Ovary (tissue), 9 donors: ENCODE measurements around the gene SLC25A28. TPM values are rescaled to one million over a fixed set of nuclear protein-coding genes. Genes with fewer than 3 reads are reported as not detected.

Experiments used
- DNase-seq, 5 donors: peaks; one replicate each; pipeline ENCODE4 v3.0.0-alpha.2; 2019 to 2020
- H3K27ac ChIP-seq, 2 donors: fragments of 200-600 bp; one replicate each; pipeline versions ENCODE4 v1.5.1 to v1.8.0; 2019 to 2022
- H3K27me3 ChIP-seq: fragments of 200-600 bp; one replicate; pipeline ENCODE4 v1.8.0; 2022
- H3K36me3 ChIP-seq: fragments of 200-600 bp; sonication (generic); one replicate; pipeline ENCODE4 v1.5.1; 2019
- H3K4me1 ChIP-seq: one replicate; pipeline ENCODE4 v1.8.1; 2013; ENCODE audit warnings: mild to moderate bottlenecking, moderate library complexity; ENCODE audit not compliant: insufficient read depth
- H3K4me3 ChIP-seq: fragments of 200-600 bp; sonication (generic); one replicate; pipeline ENCODE4 v1.5.1; 2017
- H3K9me3 ChIP-seq, 2 donors: fragments of 200-600 bp in 1 of 2; sonication (generic) in 1 of 2; one replicate each; pipeline versions ENCODE4 v1.5.1 to v1.8.1; 2013 to 2019; ENCODE audit warnings: mild to moderate bottlenecking in 1 of 2, moderate library complexity in 1 of 2
- EP300 ChIP-seq: sonication (generic); formaldehyde crosslinking; IDR thresholded peaks from one replicate; pipeline ENCODE4 v1.6.1; 2017; ENCODE audit warnings: antibody characterized with exemption
- POLR2A ChIP-seq: fragments of 450-650 bp; IDR thresholded peaks from one replicate; pipeline ENCODE4 v1.6.1; 2017; ENCODE audit warnings: antibody characterized with exemption, mild to moderate bottlenecking, moderate library complexity
- WGBS, 3 donors: extraction: QIAGEN DNeasy Blood & Tissue Kit in 1 of 3; methylation state at CpG; one replicate each; pipeline versions ENCODE4 v1.1.5 to v1.1.7; 2013 to 2017; 5-methylcytosine and 5-hydroxymethylcytosine counted together
- intact Hi-C, 4 donors: fragments of 100-400 bp; cut with DNase I; formaldehyde crosslinking; loops; one replicate each; pipeline versions ENCODE4 v1.11.0 to v1.15.1; 2022 to 2023
- polyA plus RNA-seq, 2 donors: library from polyadenylated mRNA; stranded (reverse); fragments of 200-250 nt in 1 of 2; fragments of 350-450 nt in 1 of 2; fragmentation: Illumina TruSeq in 1 of 2; extraction: RNeasy Lipid Tissue Mini Kit (QIAGEN cat#74804) in 1 of 2; gene quantifications; one replicate each; pipeline ENCODE4 v1.2.3, GENCODE V29; 2013 to 2014
- small RNA-seq: library from RNA; depleted of rRNA; stranded (forward); fragments of <200 nt; gene quantifications from one replicate; pipeline ENCODE3, GENCODE V24; 2016
- total RNA-seq, 7 donors: library from RNA; depleted of rRNA in 2 of 7; stranded (reverse); fragments of >200 nt in 2 of 7; fragmentation: NEBNext Ultra II Directional in 3 of 7; extraction: Animal tissue kit (Norgen Biotek cat#: 25700) in 3 of 7; gene quantifications; one replicate each; pipeline versions ENCODE4 v1.1.0 to v1.2.4, GENCODE V29; 2016 to 2023
- TF ChIP-seq, protein P1 (sequence below), 3 donors: fragments of 450-650 bp in 2 of 3; fragments of 200-600 bp in 1 of 3; IDR thresholded peaks; one replicate each; pipeline versions ENCODE4 v1.5.1 to v1.8.0; 2016 to 2022; ENCODE audit warnings: antibody characterized with exemption in 3 of 3, mild to moderate bottlenecking in 1 of 3
- donor health status: DM: no; HTN: no; CAD: no; lungs with moderate emphysema.
- donor health status: DM: no; HTN: no; CAD: no.
- donor health status: Bipolar disorder and iron deficiency.
- donor health status: DM: yes; HTN: yes; CAD: no.
- donor health status: DM: no; HTN: no; CAD: no.
- donor health status: DM: yes; HTN: yes; CAD: no.

SLC25A28 gene
- total and polyA plus RNA-seq, 9 donors, result 19.6 to 86.1 (median 46.0) TPM

DNA sequence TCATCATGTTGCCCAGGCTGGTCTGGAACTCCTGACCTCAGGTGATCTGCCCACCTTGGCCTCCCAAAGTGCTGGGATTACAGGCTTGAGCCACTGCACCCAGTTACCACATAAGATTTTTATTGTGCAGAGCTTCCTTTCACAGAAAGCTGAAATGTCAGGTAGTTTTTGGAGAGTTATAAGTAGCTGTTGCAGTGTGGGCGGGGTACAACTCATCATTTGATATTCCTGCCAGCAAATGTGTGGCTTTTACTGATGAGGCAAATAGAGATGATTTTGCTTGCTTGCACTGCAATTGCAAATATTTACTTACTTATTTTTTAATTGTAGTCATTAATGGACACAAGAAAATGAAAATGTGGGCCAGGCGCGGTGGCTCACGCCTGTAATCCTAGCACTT is 55.1 kb downstream of the SLC25A28 start:
- intact Hi-C loops, result no loop called here
- Histone ChIP-seq H3K4me1 (no peaks in the 10 kb centered on the region), H3K4me3 (no peak overlapping the region), H3K27ac (no peak overlapping the region), H3K36me3 (no peaks in the 10 kb centered on the region), H3K9me3 (no peaks in the 10 kb centered on the region), H3K27me3 (no peaks in the 10 kb centered on the region)
- no peak for DNase-seq
- 79 to 90% (median 80%) methylated on average over 4 of the region's 4 CpGs for WGBS, 3 donors
- TF ChIP-seq POLR2A, result no peak
- no peak for TF ChIP-seq EP300
- TF ChIP-seq, protein P1, sequence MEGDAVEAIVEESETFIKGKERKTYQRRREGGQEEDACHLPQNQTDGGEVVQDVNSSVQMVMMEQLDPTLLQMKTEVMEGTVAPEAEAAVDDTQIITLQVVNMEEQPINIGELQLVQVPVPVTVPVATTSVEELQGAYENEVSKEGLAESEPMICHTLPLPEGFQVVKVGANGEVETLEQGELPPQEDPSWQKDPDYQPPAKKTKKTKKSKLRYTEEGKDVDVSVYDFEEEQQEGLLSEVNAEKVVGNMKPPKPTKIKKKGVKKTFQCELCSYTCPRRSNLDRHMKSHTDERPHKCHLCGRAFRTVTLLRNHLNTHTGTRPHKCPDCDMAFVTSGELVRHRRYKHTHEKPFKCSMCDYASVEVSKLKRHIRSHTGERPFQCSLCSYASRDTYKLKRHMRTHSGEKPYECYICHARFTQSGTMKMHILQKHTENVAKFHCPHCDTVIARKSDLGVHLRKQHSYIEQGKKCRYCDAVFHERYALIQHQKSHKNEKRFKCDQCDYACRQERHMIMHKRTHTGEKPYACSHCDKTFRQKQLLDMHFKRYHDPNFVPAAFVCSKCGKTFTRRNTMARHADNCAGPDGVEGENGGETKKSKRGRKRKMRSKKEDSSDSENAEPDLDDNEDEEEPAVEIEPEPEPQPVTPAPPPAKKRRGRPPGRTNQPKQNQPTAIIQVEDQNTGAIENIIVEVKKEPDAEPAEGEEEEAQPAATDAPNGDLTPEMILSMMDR (IDR thresholded peaks at IDR 0.05), result no peak

DNA sequence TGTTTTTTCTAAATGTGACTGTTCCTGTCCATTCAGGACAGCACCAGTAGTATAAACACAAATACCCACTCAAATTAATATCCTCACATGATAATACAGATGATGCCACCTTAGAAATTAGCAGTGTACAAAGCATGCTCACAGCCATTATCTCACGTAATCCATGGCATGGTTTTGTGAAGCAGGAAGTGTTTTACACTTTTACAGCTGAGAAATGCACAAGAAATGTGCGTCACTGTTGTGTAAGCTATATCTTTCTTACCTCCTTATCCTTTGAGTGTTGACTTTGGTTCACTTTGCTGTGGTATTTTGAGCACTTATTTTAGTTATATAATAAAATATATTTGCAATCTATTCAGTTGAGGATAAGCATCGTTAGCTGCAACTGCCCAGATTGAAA is 55.9 kb downstream of the SLC25A28 start:
- Histone ChIP-seq H3K27me3 (no peaks in the 10 kb centered on the region), H3K27ac (no peak overlapping the region), H3K36me3 (no peaks in the 10 kb centered on the region), H3K4me1 (no peaks in the 10 kb centered on the region), H3K4me3 (no peak overlapping the region), H3K9me3 (no peaks in the 10 kb centered on the region)
- WGBS, 3 donors, result 9 to 21% (median 14%) methylated on average over 3 of the region's 3 CpGs
- no peak for DNase-seq
- TF ChIP-seq, protein P1 (IDR thresholded peaks at IDR 0.05), result no peak
- TF ChIP-seq EP300, result no peak
- TF ChIP-seq POLR2A, result no peak
- intact Hi-C loops, result no loop called here

DNA sequence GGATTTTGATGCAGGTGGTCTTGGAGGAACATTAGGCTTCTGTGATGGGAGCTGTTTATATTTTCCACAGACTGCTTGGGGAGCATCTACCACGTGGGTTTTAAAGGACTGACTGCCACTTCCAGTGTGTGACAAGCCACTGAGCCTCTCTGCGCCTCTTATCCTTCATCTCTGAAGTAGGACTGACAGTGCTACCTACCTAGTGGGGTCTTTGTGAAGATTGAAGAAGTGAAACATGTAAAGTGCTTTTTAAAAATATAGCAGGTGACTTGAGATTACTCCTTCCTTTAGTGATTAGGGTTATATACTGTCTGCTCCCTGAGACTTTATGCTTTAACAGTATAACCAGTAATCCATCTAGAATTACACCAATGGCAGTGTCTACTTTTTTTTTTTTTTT is 57.6 kb downstream of the SLC25A28 start:
- Histone ChIP-seq H3K4me3 (no peak overlapping the region), H3K27ac (no peak overlapping the region), H3K27me3 (no peaks in the 10 kb centered on the region), H3K36me3 (no peaks in the 10 kb centered on the region), H3K9me3 (no peaks in the 10 kb centered on the region), H3K4me1 (no peaks in the 10 kb centered on the region)
- whole genome bisulfite sequencing, 3 donors, result 61 to 74% (median 63%) methylated on average over 2 of the region's 2 CpGs
- no peak for DNase-seq
- no peak for TF ChIP-seq POLR2A
- no peak for TF ChIP-seq EP300
- TF ChIP-seq, protein P1 (IDR thresholded peaks at IDR 0.05), result no peak
- intact Hi-C loops, result no loop called here

Small RNA genes lying within 50 kb of the gene (small RNA-seq; reads per million reads assigned to genes)
- not detected for gene AL133353.1

Other genes with a start within 250 kb of the SLC25A28 start
- 10 to 100 TPM; 12.5 to 80.4 (median 18.2) TPM for gene GOT1, start 189.8 kb downstream of the SLC25A28 start, total RNA-seq
- gene GOT1, start 189.8 kb downstream of the SLC25A28 start, polyA plus RNA-seq, result 10 to 100 TPM; 15.2 to 47.0 TPM
- gene NKX2-3, start 87.5 kb downstream of the SLC25A28 start, total RNA-seq, result under 1 TPM in 1 of 7 donors, not detected in 6; 0.18 TPM
- gene NKX2-3, start 87.5 kb downstream of the SLC25A28 start, polyA plus RNA-seq, result under 1 TPM; 0.07 to 0.12 TPM
- 1 to 10 TPM; 2.1 to 7.6 (median 5.3) TPM for gene ENTPD7, start 39.1 kb upstream of the SLC25A28 start, total RNA-seq
- gene ENTPD7, start 39.1 kb upstream of the SLC25A28 start, polyA plus RNA-seq, result 1 to 10 TPM; 1.1 to 8.8 TPM
- 10 to 100 TPM; 25.2 to 39.7 (median 36.5) TPM for gene COX15, start 111.7 kb upstream of the SLC25A28 start, total RNA-seq
- gene COX15, start 111.7 kb upstream of the SLC25A28 start, polyA plus RNA-seq, result 10 to 100 TPM; 19.1 to 40.6 TPM
- 10 to 100 TPM; 12.4 to 15.0 (median 13.9) TPM for gene CUTC, start 111.8 kb upstream of the SLC25A28 start, total RNA-seq
- gene CUTC, start 111.8 kb upstream of the SLC25A28 start, polyA plus RNA-seq, result 10 to 100 TPM; 16.4 to 20.6 TPM
- gene ABCC2, start 162.2 kb upstream of the SLC25A28 start, total RNA-seq, result 1 to 10 TPM in 4 of 7 donors, under 1 TPM in 3; 0.38 to 1.8 (median 1.1) TPM
- gene ABCC2, start 162.2 kb upstream of the SLC25A28 start, polyA plus RNA-seq, result under 1 TPM; 0.22 to 0.63 TPM